Raji (cell line): ENCODE data around the gene TMA7.

Source experiments
- POLR2A ChIP-seq: IDR thresholded peaks from 2 replicates; pipeline ENCODE4 v1.6.1; 2011; ENCODE audit warnings: low read depth, low read length, control low read depth; ENCODE audit not compliant: insufficient read depth

The TMA7 gene

GRCh38 chr3:48476426-48477053 lies 36.5 kb downstream of the TMA7 start:
- no peak for TF ChIP-seq POLR2A

- TF ChIP-seq POLR2A = no peak
Observed at GRCh38 chr3:48477959-48478520, 38.0 kb downstream of the TMA7 start.

- no peak for TF ChIP-seq POLR2A
Observed at GRCh38 chr3:48478626-48479555, 38.8 kb downstream of the TMA7 start.

GRCh38 chr3:48486952-48487351 lies 46.9 kb downstream of the TMA7 start:
- TF ChIP-seq POLR2A = no peak

- TF ChIP-seq POLR2A = no peak
Observed at GRCh38 chr3:48492461-48493202, 52.6 kb downstream of the TMA7 start.

- TF ChIP-seq POLR2A = no peak
Observed at GRCh38 chr3:48493203-48493501, 53.1 kb downstream of the TMA7 start.
